Measurements from ENCODE around the gene NANOS2. TPM values are rescaled to one million over a fixed set of nuclear protein-coding genes. Genes with fewer than 3 reads are reported as not detected.

NANOS2 gene
- total RNA-seq, 1 experiment from 2014 or later = not detected

DNA sequence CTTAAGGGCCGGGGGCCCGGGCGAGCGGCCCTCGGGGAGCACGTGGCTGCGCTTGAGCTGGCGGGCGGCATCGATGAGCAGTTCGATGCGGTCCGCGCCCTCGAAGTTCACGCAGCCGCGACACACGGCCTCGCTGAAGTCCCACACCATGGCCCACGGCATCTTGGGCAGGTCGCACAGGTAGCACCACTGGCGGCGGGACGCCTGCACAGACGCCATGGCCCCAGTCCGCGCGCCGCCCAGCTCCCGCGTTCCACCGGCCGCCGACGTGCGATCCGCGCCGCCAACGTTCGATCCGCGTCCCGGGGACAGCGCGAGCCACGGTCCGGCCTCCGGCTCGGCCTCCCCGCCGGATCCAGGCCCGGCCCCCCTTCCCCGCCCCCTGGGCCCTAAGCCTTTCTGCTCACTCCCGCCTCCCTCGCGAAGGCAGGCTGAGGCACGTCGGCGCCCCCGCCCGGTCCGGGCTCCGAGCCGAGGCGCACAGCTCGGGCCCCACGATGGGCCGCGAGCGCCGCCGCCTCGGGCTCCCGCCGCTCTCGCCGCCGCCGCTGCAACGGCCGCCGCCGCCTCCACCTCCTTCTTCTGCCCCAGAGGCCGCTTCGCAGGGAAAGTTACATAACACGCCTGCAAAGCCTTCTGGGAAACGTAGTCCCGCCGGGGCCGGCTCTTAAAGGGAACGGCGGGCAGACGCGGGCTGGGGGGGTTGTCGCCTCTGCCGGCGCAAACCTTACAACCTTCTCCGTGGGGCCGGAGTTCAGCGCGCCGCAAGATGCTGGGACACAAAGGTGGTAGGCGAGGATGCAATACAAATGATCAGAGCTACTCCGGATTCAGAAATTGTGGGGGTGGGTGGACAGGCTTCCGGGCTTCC is 28.8 kb downstream of the NANOS2 start, which contains the start of gene IRF2BP1:
Gene IRF2BP1, minus strand, starts transcription at position 586 of the 871 bp plus-strand sequence. Its CDS starts 367 bp downstream, at position 219.
- Histone ChIP-seq H3K9me3 (ENCODE audit: low read depth, low read length, poor library complexity, severe bottlenecking) (no peaks in the 10 kb centered on the region), H3K4me3 (ENCODE audit: low read depth, low read length, poor library complexity, severe bottlenecking) (peak within 1 kb of the TSS; percentile 79), H3K4me1 (ENCODE audit: insufficient read depth, low read length, poor library complexity, severe bottlenecking) (peaks cover 29% of the 10 kb centered on the region), H3K27ac (ENCODE audit: low read depth, low read length, poor library complexity, severe bottlenecking) (peak within 1 kb of the TSS; percentile 90), H3K27me3 (replicated peaks; ENCODE audit: insufficient read depth, low read depth, low read length, poor library complexity) (no peaks in the 10 kb centered on the region), H3K36me3 (ENCODE audit: insufficient read depth, low read length, poor library complexity, severe bottlenecking) (peaks cover 2% of the 10 kb centered on the region)
- TF ChIP-seq, protein P1, sequence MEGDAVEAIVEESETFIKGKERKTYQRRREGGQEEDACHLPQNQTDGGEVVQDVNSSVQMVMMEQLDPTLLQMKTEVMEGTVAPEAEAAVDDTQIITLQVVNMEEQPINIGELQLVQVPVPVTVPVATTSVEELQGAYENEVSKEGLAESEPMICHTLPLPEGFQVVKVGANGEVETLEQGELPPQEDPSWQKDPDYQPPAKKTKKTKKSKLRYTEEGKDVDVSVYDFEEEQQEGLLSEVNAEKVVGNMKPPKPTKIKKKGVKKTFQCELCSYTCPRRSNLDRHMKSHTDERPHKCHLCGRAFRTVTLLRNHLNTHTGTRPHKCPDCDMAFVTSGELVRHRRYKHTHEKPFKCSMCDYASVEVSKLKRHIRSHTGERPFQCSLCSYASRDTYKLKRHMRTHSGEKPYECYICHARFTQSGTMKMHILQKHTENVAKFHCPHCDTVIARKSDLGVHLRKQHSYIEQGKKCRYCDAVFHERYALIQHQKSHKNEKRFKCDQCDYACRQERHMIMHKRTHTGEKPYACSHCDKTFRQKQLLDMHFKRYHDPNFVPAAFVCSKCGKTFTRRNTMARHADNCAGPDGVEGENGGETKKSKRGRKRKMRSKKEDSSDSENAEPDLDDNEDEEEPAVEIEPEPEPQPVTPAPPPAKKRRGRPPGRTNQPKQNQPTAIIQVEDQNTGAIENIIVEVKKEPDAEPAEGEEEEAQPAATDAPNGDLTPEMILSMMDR (conservative IDR thresholded peaks at IDR 0.05; ENCODE audit: low read depth, low read length) = no peak
- no peak for TF ChIP-seq EZH2 (IDR thresholded peaks at IDR 0.05; ENCODE audit: borderline replicate concordance, low read depth, low read length, poor library complexity, severe bottlenecking)
- CTCF ChIA-PET = interaction anchor here (0.6 to 0.9 kb wide), 3 partner anchors 16 to 1305 kb away, joined by 3 to 12 read pairs (median 5); no protein-coding TSS in a partner anchor
- TSS peak; percentile 32 for BruUV-seq (replicated peaks)
- POLR2A ChIA-PET (ENCODE audit: low non-redundant PET) = interaction anchor here (0.7 kb wide), 1 partner anchor 169 kb away, joined by 3 read pairs; no protein-coding TSS in a partner anchor
- intact Hi-C loops (cut with micrococcal nuclease; ENCODE audit: unreplicated experiment) = no loop called here
- DNase-seq (ENCODE audit: low spot score) = peak; percentile 95

DNA sequence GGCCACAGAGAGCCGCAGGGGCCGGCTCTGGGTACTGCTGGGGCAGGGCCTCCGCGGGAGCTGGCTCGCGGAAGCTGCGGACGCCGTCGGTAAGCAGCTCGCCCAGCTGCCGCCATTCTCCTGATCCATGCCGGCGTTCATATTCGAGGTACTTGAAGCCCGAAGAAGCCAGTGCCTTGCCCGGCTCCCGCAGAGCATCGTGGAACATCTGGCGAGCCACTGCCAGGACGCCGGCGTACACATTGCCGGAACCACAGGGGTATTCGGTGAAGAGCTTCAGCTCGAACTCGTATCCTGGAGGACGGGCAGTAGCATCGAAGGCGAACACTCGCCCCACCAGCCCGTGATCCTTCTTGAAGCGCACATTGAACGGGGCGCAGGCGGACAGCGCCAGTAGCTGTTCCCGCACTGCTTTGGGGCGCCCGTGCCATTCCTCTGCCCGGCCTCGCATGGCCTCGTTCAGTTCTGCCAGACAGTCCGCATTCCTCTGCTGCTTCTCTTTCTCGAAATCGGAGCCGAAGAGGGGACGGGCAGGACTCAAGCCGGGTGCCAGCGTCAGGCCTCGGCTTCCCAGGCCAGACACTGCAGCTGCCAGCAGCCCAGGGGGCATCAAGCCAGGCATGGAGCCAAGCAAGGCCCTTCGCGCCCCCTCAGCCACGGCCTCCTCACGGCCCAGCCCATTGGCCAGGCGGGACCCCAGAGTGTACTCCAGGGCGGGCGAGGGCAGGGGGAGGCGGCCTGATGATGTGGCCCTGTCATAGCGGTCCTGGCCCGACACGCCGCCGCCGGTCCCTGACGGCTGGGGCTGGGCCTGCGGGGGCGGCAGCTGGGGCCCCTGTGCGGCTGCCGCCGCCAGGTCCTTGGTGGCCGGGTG is 29.7 kb downstream of the NANOS2 start:
- BruUV-seq (replicated peaks) = no TSS peak
- Histone ChIP-seq H3K9me3 (ENCODE audit: low read depth, low read length, poor library complexity, severe bottlenecking) (no peaks in the 10 kb centered on the region), H3K4me1 (ENCODE audit: insufficient read depth, low read length, poor library complexity, severe bottlenecking) (peaks cover 29% of the 10 kb centered on the region), H3K4me3 (ENCODE audit: low read depth, low read length, poor library complexity, severe bottlenecking) (peak overlapping the region; percentile 79), H3K27ac (ENCODE audit: low read depth, low read length, poor library complexity, severe bottlenecking) (peak overlapping the region; percentile 90), H3K36me3 (ENCODE audit: insufficient read depth, low read length, poor library complexity, severe bottlenecking) (peaks cover 2% of the 10 kb centered on the region), H3K27me3 (replicated peaks; ENCODE audit: insufficient read depth, low read depth, low read length, poor library complexity) (no peaks in the 10 kb centered on the region)
- DNase-seq (ENCODE audit: low spot score) = no peak
- CTCF ChIA-PET = interaction anchor here (0.6 kb wide), 3 partner anchors 14 to 116 kb away, joined by 3 to 4 read pairs (median 4); partner anchors contain the start of gene SIX5
- intact Hi-C loops (cut with micrococcal nuclease; ENCODE audit: unreplicated experiment) = no loop called here
- POLR2A ChIA-PET (ENCODE audit: low non-redundant PET) = no interaction called here
- TF ChIP-seq, protein P1 (conservative IDR thresholded peaks at IDR 0.05; ENCODE audit: low read depth, low read length) = no peak
- no peak for TF ChIP-seq EZH2 (IDR thresholded peaks at IDR 0.05; ENCODE audit: borderline replicate concordance, low read depth, low read length, poor library complexity, severe bottlenecking)

Data from A673 (cell line).